ENCODE measurements around the gene RASSF8.

RASSF8 gene

GRCh38 chr12:26122061-26122680 lies 163.7 kb downstream of the RASSF8 start:
- peak overlapping the region; percentile 59 for H3K4me3 ChIP-seq (ENCODE audit: low read depth, low read length)
- DNase-seq (ENCODE audit: low read depth), result peak; percentile 92
- TF ChIP-seq CTCF (IDR thresholded peaks at IDR 0.05; ENCODE audit: low read depth, low read length) (no peak), MAX (IDR thresholded peaks at IDR 0.05; ENCODE audit: low read depth, low read length) (0 out of 2 replicates have a peak, but pooled peaks have one; percentile 22)

- TF ChIP-seq POLR2A (IDR thresholded peaks at IDR 0.05; ENCODE audit: extremely low read depth, insufficient read length) (no peak), MAX (IDR thresholded peaks at IDR 0.05; ENCODE audit: low read depth, low read length) (peak; percentile 97), CTCF (IDR thresholded peaks at IDR 0.05; ENCODE audit: low read depth, low read length) (peak; percentile 61), MYC (IDR thresholded peaks at IDR 0.05; ENCODE audit: low read depth, low read length) (peak; percentile 86)
- peak overlapping the region; percentile 59 for H3K4me3 ChIP-seq (ENCODE audit: low read depth, low read length)
- DNase-seq (ENCODE audit: low read depth), result peak; percentile 86
Measured at GRCh38 chr12:26122681-26123481, 164.4 kb downstream of the RASSF8 start.

- DNase-seq (ENCODE audit: low read depth), result no peak
- H3K4me3 ChIP-seq (ENCODE audit: low read depth, low read length), result peak overlapping the region; percentile 59
- TF ChIP-seq MAX (IDR thresholded peaks at IDR 0.05; ENCODE audit: low read depth, low read length) (no peak), CTCF (IDR thresholded peaks at IDR 0.05; ENCODE audit: low read depth, low read length) (no peak), MYC (IDR thresholded peaks at IDR 0.05; ENCODE audit: low read depth, low read length) (no peak), POLR2A (IDR thresholded peaks at IDR 0.05; ENCODE audit: extremely low read depth, insufficient read length) (no peak)
Measured at GRCh38 chr12:26123482-26123980, 165.0 kb downstream of the RASSF8 start.

- H3K4me3 ChIP-seq (ENCODE audit: low read depth, low read length), result peak within 1 kb of the TSS; percentile 68
- DNase-seq (ENCODE audit: low read depth), result peak; percentile 79
- no peak for TF ChIP-seq CTCF (IDR thresholded peaks at IDR 0.05; ENCODE audit: low read depth, low read length)
- TF ChIP-seq MAX (IDR thresholded peaks at IDR 0.05; ENCODE audit: low read depth, low read length), result peak; percentile 75
- TF ChIP-seq MYC (IDR thresholded peaks at IDR 0.05; ENCODE audit: low read depth, low read length), result peak; percentile 35
Measured at GRCh38 chr12:26124446-26125399, 166.2 kb downstream of the RASSF8 start, which contains the start of gene BHLHE41. TSS of gene BHLHE41 (minus strand) at chr12:26125037. CDS start at chr12:26124779, 258 bp downstream.
